ENCODE data around the gene SLC9A9.
"Not testable (repeated sequence)": the region's sequence is repeated elsewhere in the genome, so short reads cannot be mapped to it uniquely, and the experiment has no call there.

The SLC9A9 gene

GRCh38 chr3:143801046-143801445 is 47.2 kb downstream of the SLC9A9 start:
- H3K27ac ChIP-seq (ENCODE audit: insufficient read depth, low read length, poor library complexity, severe bottlenecking); DNase-seq; H3K36me3 ChIP-seq (ENCODE audit: control insufficient read depth, insufficient read depth, low read length); H3K9me3 ChIP-seq (ENCODE audit: control insufficient read depth, low read length); H3K4me1 ChIP-seq (ENCODE audit: control insufficient read depth, insufficient read depth, low read length, poor library complexity, severe bottlenecking); H3K4me3 ChIP-seq (ENCODE audit: insufficient read depth, low read depth, low read length, poor library complexity, severe bottlenecking); H3K27me3 ChIP-seq (replicated peaks; ENCODE audit: control insufficient read depth, insufficient read depth, low read length, poor library complexity, severe bottlenecking): not testable (repeated sequence)

GRCh38 chr3:143798151-143798550 is 50.1 kb downstream of the SLC9A9 start:
- not testable (repeated sequence) for DNase-seq

GRCh38 chr3:143795874-143796273 is 52.4 kb downstream of the SLC9A9 start:
- Histone ChIP-seq H3K27me3 (replicated peaks; ENCODE audit: control insufficient read depth, insufficient read depth, low read length, poor library complexity, severe bottlenecking) (no peaks in the 10 kb centered on the region), H3K4me3 (ENCODE audit: insufficient read depth, low read depth, low read length, poor library complexity, severe bottlenecking) (no peak overlapping the region), H3K36me3 (ENCODE audit: control insufficient read depth, insufficient read depth, low read length) (peaks cover 4% of the 10 kb centered on the region), H3K9me3 (ENCODE audit: control insufficient read depth, low read length) (no peaks in the 10 kb centered on the region), H3K27ac (ENCODE audit: insufficient read depth, low read length, poor library complexity, severe bottlenecking) (no peak overlapping the region), H3K4me1 (ENCODE audit: control insufficient read depth, insufficient read depth, low read length, poor library complexity, severe bottlenecking) (no peaks in the 10 kb centered on the region)
- DNase-seq, result no peak

More at GRCh38 chr3:143798151-143798550, 50.1 kb downstream of the SLC9A9 start:
- not testable (repeated sequence) for H3K27me3 ChIP-seq (replicated peaks; ENCODE audit: control insufficient read depth, insufficient read depth, low read length, poor library complexity, severe bottlenecking); H3K4me1 ChIP-seq (ENCODE audit: control insufficient read depth, insufficient read depth, low read length, poor library complexity, severe bottlenecking); H3K9me3 ChIP-seq (ENCODE audit: control insufficient read depth, low read length); H3K4me3 ChIP-seq (ENCODE audit: insufficient read depth, low read depth, low read length, poor library complexity, severe bottlenecking); H3K27ac ChIP-seq (ENCODE audit: insufficient read depth, low read length, poor library complexity, severe bottlenecking); H3K36me3 ChIP-seq (ENCODE audit: control insufficient read depth, insufficient read depth, low read length)

- no peak overlapping the region for H3K27ac ChIP-seq (ENCODE audit: insufficient read depth, low read length, poor library complexity, severe bottlenecking)
- peaks cover 4% of the 10 kb centered on the region for H3K36me3 ChIP-seq (ENCODE audit: control insufficient read depth, insufficient read depth, low read length)
- no peaks in the 10 kb centered on the region for H3K27me3 ChIP-seq (replicated peaks; ENCODE audit: control insufficient read depth, insufficient read depth, low read length, poor library complexity, severe bottlenecking)
- no peak overlapping the region for H3K4me3 ChIP-seq (ENCODE audit: insufficient read depth, low read depth, low read length, poor library complexity, severe bottlenecking)
- H3K9me3 ChIP-seq (ENCODE audit: control insufficient read depth, low read length), result no peaks in the 10 kb centered on the region
- no peaks in the 10 kb centered on the region for H3K4me1 ChIP-seq (ENCODE audit: control insufficient read depth, insufficient read depth, low read length, poor library complexity, severe bottlenecking)
- DNase-seq, result no peak
Measured at GRCh38 chr3:143794793-143795462, 53.3 kb downstream of the SLC9A9 start.

GRCh38 chr3:143793971-143794370 is 54.3 kb downstream of the SLC9A9 start:
- H3K4me1 ChIP-seq (ENCODE audit: control insufficient read depth, insufficient read depth, low read length, poor library complexity, severe bottlenecking), result no peaks in the 10 kb centered on the region
- no peak for DNase-seq

GRCh38 chr3:143791386-143791785 is 56.9 kb downstream of the SLC9A9 start:
- DNase-seq, result no peak
- H3K4me1 ChIP-seq (ENCODE audit: control insufficient read depth, insufficient read depth, low read length, poor library complexity, severe bottlenecking), result no peaks in the 10 kb centered on the region
- no peaks in the 10 kb centered on the region for H3K27me3 ChIP-seq (replicated peaks; ENCODE audit: control insufficient read depth, insufficient read depth, low read length, poor library complexity, severe bottlenecking)
- no peak overlapping the region for H3K4me3 ChIP-seq (ENCODE audit: insufficient read depth, low read depth, low read length, poor library complexity, severe bottlenecking)
- peaks cover 4% of the 10 kb centered on the region for H3K36me3 ChIP-seq (ENCODE audit: control insufficient read depth, insufficient read depth, low read length)
- no peaks in the 10 kb centered on the region for H3K9me3 ChIP-seq (ENCODE audit: control insufficient read depth, low read length)
- H3K27ac ChIP-seq (ENCODE audit: insufficient read depth, low read length, poor library complexity, severe bottlenecking), result no peak overlapping the region

More at GRCh38 chr3:143793971-143794370, 54.3 kb downstream of the SLC9A9 start:
- Histone ChIP-seq H3K9me3 (ENCODE audit: control insufficient read depth, low read length) (no peaks in the 10 kb centered on the region), H3K4me3 (ENCODE audit: insufficient read depth, low read depth, low read length, poor library complexity, severe bottlenecking) (no peak overlapping the region), H3K27me3 (replicated peaks; ENCODE audit: control insufficient read depth, insufficient read depth, low read length, poor library complexity, severe bottlenecking) (no peaks in the 10 kb centered on the region), H3K27ac (ENCODE audit: insufficient read depth, low read length, poor library complexity, severe bottlenecking) (no peak overlapping the region), H3K36me3 (ENCODE audit: control insufficient read depth, insufficient read depth, low read length) (peaks cover 4% of the 10 kb centered on the region)

- no peak for DNase-seq
- no peaks in the 10 kb centered on the region for H3K9me3 ChIP-seq (ENCODE audit: control insufficient read depth, low read length)
- no peaks in the 10 kb centered on the region for H3K27me3 ChIP-seq (replicated peaks; ENCODE audit: control insufficient read depth, insufficient read depth, low read length, poor library complexity, severe bottlenecking)
- H3K27ac ChIP-seq (ENCODE audit: insufficient read depth, low read length, poor library complexity, severe bottlenecking), result no peak overlapping the region
- no peaks in the 10 kb centered on the region for H3K4me1 ChIP-seq (ENCODE audit: control insufficient read depth, insufficient read depth, low read length, poor library complexity, severe bottlenecking)
- H3K4me3 ChIP-seq (ENCODE audit: insufficient read depth, low read depth, low read length, poor library complexity, severe bottlenecking), result no peak overlapping the region
- no peaks in the 10 kb centered on the region for H3K36me3 ChIP-seq (ENCODE audit: control insufficient read depth, insufficient read depth, low read length)
Measured at GRCh38 chr3:143786219-143787191, 61.8 kb downstream of the SLC9A9 start.

- Histone ChIP-seq H3K9me3 (ENCODE audit: control insufficient read depth, low read length) (no peaks in the 10 kb centered on the region), H3K36me3 (ENCODE audit: control insufficient read depth, insufficient read depth, low read length) (no peaks in the 10 kb centered on the region), H3K27ac (ENCODE audit: insufficient read depth, low read length, poor library complexity, severe bottlenecking) (no peak overlapping the region), H3K27me3 (replicated peaks; ENCODE audit: control insufficient read depth, insufficient read depth, low read length, poor library complexity, severe bottlenecking) (no peaks in the 10 kb centered on the region), H3K4me3 (ENCODE audit: insufficient read depth, low read depth, low read length, poor library complexity, severe bottlenecking) (no peak overlapping the region), H3K4me1 (ENCODE audit: control insufficient read depth, insufficient read depth, low read length, poor library complexity, severe bottlenecking) (no peaks in the 10 kb centered on the region)
- DNase-seq, result no peak
Measured at GRCh38 chr3:143784446-143784845, 63.8 kb downstream of the SLC9A9 start.

GRCh38 chr3:143783851-143784370 is 64.4 kb downstream of the SLC9A9 start:
- Histone ChIP-seq H3K9me3 (ENCODE audit: control insufficient read depth, low read length) (no peaks in the 10 kb centered on the region), H3K4me3 (ENCODE audit: insufficient read depth, low read depth, low read length, poor library complexity, severe bottlenecking) (no peak overlapping the region), H3K36me3 (ENCODE audit: control insufficient read depth, insufficient read depth, low read length) (no peaks in the 10 kb centered on the region), H3K4me1 (ENCODE audit: control insufficient read depth, insufficient read depth, low read length, poor library complexity, severe bottlenecking) (no peaks in the 10 kb centered on the region), H3K27ac (ENCODE audit: insufficient read depth, low read length, poor library complexity, severe bottlenecking) (no peak overlapping the region), H3K27me3 (replicated peaks; ENCODE audit: control insufficient read depth, insufficient read depth, low read length, poor library complexity, severe bottlenecking) (no peaks in the 10 kb centered on the region)
- DNase-seq, result no peak

GRCh38 chr3:143775459-143775858 is 72.8 kb downstream of the SLC9A9 start:
- Histone ChIP-seq H3K4me1 (ENCODE audit: control insufficient read depth, insufficient read depth, low read length, poor library complexity, severe bottlenecking) (no peaks in the 10 kb centered on the region), H3K27ac (ENCODE audit: insufficient read depth, low read length, poor library complexity, severe bottlenecking) (no peak overlapping the region), H3K36me3 (ENCODE audit: control insufficient read depth, insufficient read depth, low read length) (no peaks in the 10 kb centered on the region), H3K4me3 (ENCODE audit: insufficient read depth, low read depth, low read length, poor library complexity, severe bottlenecking) (no peak overlapping the region), H3K9me3 (ENCODE audit: control insufficient read depth, low read length) (no peaks in the 10 kb centered on the region), H3K27me3 (replicated peaks; ENCODE audit: control insufficient read depth, insufficient read depth, low read length, poor library complexity, severe bottlenecking) (no peaks in the 10 kb centered on the region)
- no peak for DNase-seq

Measured in effector memory CD4-positive, alpha-beta T cell (primary cell).